Renal cortical epithelial cell (primary cell): ENCODE data around the gene ZNF575. TPM values are rescaled to one million over a fixed set of nuclear protein-coding genes. Genes with fewer than 3 reads are reported as not detected.

Source experiments
- DNase-seq: peaks from one replicate; pipeline ENCODE4 v3.0.0-alpha.2; 2011; ENCODE audit warnings: low read depth
- total RNA-seq: library from RNA; depleted of rRNA; stranded (reverse); fragments of >200 nt; gene quantifications from 2 replicates; pipeline ENCODE4 v1.2.3, GENCODE V29; 2014

Gene ZNF575
- total RNA-seq, 1 donor from 2014 or later = 0.25 TPM

DNA sequence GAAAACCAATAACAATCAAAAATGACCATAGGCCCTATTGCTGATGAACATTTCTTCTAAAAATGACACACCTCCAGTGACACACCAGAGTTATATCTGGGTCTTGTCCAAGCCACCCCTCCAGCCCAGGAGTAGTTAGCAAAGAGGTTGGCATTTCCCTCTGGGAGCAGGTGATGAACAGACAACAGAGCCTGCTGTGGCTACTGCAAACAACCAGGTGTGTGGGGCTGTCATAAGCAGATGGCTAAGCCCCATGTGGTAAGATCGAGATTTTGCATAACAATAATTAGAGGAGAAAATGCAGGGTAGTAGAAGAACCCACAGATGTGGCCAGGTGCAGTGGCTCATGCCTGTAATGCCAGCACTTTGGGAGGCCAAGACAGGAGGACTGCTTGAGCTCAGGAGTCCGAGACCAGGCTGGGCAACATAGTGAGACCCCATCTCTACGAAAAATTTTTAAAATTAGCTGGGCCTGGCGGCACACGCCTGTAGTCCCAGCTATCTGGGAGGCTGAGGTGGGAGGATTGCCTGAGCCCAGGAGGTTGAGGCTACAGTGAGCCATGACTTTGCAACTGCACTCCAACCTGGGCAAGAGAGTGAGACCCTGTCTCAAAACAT lies 37.3 kb downstream of the ZNF575 start:
- no peak for DNase-seq

DNA sequence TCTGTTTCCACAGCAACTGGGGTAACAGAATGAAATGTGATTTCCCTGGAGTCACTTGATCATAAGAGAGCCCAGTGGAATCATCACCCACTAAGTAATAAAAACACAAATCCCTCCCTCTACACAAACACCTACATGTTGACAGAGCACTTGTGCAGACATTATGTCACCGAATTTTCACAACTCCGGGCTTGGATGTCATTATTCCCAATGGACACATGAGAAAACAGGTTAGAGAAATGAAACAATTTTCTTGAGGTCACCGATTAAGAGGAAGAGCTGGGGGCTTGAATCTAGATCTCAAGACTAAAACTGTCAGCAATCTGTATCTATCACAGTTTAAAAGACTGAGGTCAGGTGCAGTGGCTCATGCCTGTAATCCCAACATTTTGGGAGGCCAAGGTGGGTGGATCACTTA lies 39.2 kb downstream of the ZNF575 start:
- DNase-seq = peak; percentile 16

DNA sequence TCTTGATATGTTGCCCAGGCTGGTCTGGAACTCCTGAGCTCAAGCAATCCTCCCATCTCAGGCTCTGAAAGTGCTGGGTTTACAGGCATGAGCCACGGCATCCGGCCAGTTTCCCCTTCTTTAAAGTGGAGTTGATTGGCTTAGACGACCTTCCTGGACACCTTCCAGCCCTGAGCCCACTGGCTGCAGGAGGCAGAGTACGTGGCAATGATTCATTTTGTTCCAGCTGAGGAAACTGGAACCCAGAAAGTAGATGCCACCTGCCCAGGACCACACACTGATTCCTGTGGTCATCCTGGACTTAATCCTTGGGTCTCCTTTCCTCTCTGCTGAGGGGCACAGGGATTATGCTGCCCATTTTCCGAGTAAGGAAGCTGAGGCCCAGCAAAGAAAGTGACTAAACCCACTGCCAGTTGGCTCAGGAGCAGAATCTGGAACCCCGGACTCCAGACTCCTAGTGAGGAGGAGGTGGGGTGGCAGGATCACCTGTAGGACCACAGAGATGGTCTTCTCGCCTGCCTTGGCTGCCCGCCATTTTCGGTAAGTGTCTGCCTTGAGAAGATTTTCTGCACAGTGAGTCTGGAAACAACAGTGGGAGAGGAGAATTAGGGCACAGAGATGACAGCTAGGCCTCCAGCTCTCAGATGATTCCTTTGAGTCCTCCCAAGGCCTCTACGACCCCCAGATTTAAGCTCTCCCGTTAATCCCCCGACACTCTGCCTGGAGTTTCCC lies 41.6 kb downstream of the ZNF575 start:
- DNase-seq = peak; percentile 69

DNA sequence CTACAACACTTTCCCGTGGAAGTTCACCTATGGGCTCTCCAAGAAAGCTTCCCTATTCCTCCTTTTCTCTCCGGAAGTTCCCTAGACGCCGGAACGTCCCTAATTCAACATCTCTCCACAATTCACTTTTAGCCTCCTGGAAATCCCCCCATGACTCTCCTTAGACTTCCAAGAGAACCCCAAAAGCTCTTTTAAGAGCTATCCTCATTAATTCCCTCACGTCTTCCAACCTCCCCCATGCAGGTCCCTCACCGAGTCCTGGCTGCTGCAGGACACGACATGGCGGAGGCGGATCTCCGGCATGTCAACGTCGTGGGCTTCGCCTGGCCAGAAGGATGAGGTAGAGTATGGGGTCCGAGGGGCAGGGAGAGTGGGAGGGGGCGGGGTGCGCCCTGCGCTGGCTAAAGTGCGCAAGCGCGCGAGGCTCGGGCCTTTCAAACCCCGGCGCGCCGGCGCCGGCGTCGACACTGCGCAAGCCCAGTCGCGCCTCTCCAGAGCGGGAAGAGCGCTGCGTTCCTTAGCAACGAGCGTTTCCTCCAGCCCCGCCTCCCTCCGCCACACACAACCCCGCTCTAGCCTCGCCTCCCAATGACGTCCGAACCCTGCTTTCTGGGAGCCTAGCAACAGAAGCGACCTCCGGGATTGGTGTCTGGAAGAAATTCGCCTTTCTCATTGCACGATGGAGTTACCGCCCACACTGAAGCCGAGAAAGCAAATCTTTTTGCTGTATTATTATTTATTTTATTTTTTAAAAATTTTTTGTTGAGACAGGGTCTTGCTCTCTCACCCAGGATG lies 42.4 kb downstream of the ZNF575 start, which contains the start of the genes PINLYP and XRCC1:
PINLYP (plus strand) TSS at position 646 of the 795 bp plus-strand sequence. CDS start 1,391 bp downstream, outside the sequence.
XRCC1 (minus strand) TSS at position 372 of the 795 bp plus-strand sequence; CDS start at position 303, 69 bp downstream.
- DNase-seq = peak; percentile 96

DNA sequence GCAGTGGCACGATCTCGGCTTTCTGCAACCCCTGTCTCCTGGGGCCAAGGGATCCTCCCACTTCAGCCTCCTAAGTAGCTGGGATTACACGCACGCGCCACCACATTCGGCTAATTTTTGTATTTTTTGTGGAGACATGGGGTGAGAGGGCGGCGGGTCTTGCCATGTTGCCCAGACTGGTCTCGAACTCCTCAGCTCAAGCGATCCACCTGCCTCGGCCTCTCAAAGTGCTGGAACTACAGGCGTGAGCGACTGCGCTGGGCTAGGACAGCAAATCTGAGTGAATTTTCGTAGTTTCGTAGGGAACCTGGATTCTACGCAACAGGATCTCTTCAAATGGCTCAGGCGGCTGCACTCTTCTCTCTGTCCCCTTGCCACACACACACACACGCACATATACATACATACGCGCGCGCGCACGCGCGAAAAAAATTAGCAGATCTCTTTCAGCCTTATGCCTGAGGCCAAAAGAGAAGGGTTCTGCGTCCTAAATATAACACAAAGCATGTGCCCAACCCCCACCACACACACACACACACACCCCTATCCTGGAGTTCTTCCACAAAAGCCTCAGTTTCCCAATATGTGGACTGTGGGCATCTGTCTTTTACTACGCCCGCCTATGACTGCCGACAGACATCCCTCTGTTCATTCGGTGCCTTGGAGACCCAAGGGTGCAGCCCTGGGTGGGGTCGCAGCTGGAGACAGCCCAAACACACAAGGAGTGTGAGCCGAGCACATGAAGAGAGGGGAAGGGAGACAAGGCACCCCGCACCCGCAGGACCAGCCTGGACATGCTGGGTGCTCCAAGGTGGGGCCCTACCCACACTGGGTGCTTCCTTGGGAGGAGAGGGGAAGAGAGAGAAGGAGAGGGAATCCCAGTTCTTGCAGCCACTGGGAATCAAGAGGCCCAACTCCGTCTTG lies 43.2 kb downstream of the ZNF575 start:
- DNase-seq = no peak

DNA sequence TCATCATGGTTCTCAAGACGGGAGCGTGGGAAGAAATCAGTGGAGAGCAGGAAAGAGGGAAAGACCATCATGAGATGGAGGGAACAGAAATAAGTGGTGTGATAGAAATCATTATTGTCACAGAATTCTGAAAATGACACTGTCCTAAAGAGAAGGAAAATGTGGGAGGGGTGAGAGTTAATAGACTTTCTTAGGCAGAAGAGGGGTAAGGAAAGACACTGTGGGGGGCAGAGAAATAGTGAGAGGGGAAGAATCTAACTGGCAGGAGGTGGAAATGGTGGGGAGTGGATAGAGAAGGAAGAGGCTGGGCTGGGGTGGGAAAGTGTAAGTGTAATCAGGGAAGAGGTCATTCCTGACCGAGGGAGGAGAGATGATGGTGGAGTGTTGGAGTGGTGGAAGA lies 45.8 kb downstream of the ZNF575 start:
- DNase-seq = no peak

DNA sequence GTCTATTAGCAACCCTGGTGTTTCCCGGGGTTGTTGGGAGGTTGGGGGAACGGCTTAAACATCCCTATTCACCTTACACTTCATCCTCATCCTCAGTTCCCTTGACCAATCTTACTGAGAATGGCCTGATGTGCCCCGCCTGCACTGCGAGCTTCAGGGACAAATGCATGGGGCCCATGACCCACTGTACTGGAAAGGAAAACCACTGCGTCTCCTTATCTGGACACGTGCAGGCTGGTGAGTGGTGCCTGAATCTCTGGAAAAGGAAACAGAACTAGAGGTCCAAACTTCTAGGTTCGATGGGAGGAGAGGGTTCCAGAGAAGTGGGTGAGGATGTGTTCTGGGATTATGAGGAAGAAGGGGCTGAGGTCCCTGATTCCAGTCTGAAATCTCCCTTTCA lies 48.5 kb downstream of the ZNF575 start:
- no peak for DNase-seq

DNA sequence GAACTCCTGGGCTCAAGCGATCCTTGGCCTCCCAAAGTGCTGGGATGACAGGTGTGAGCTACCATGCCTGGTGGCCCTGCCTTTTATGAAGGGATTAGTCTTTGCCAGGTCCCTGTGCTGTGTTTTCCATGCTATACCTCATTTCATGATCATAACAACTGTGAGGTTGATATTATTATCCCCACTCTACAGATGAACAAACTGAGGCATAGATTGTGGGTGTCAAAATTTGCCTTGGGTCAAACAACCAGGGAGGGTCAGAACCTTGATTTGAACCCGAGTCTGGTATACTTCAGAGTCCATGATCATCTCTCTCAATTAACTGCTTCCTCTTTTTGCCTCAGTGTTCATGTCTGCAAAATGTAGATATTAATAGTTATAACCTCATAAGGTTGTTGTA lies 49.5 kb downstream of the ZNF575 start:
- DNase-seq = no peak

DNA sequence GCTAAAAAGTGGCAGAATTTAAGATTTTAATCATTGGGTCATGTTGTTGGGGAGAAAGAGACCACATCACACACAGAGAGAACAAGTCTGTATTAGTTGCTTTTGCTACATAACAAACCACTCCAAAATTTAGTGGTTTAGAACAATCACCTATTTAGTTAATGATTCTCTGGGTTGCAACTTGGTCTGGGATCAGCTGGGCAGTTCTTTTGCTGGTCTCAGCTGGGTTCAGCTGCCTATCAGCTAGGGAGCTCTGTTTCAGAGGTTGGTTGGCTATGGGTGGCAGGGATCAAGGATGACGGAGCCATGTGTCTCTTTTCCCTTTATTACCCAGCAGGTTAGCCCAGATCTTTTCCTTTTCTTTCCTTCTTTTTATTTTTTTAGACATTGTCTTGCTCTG lies 51.5 kb downstream of the ZNF575 start:
- peak; percentile 89 for DNase-seq

Other genes with a start within 250 kb of the ZNF575 start
- 1.7 and 2.5 TPM in 2 replicates for gene CD177, start 179.5 kb upstream of the ZNF575 start, total RNA-seq
- gene TEX101, start 118.3 kb upstream of the ZNF575 start, total RNA-seq = not detected in 2 replicates
- 0.20 TPM in 1 of 2 replicates, not detected in the other for gene LYPD3, start 67.6 kb upstream of the ZNF575 start, total RNA-seq
- gene PHLDB3, start 28.4 kb upstream of the ZNF575 start, total RNA-seq = 9.6 and 12.3 TPM in 2 replicates
- gene ETHE1, start 6.0 kb upstream of the ZNF575 start, total RNA-seq = 144 and 213 TPM in 2 replicates
- gene XRCC1, start 42.3 kb downstream of the ZNF575 start, total RNA-seq = 15.6 and 16.7 TPM in 2 replicates
- gene PINLYP, start 42.6 kb downstream of the ZNF575 start, total RNA-seq = 0.52 and 2.2 TPM in 2 replicates
- 41.7 and 64.6 TPM in 2 replicates for gene IRGQ, start 62.9 kb downstream of the ZNF575 start, total RNA-seq
- gene ZNF576, start 63.4 kb downstream of the ZNF575 start, total RNA-seq = 10.1 and 12.3 TPM in 2 replicates
- gene SRRM5, start 78.9 kb downstream of the ZNF575 start, total RNA-seq = 0.05 TPM in 1 of 2 replicates, not detected in the other
- gene ZNF428, start 86.4 kb downstream of the ZNF575 start, total RNA-seq = 30.1 and 34.6 TPM in 2 replicates
- gene CADM4, start 106.7 kb downstream of the ZNF575 start, total RNA-seq = 6.6 and 36.4 TPM in 2 replicates
- gene PLAUR, start 137.0 kb downstream of the ZNF575 start, total RNA-seq = 21.0 and 180 TPM in 2 replicates
- gene IRGC, start 182.9 kb downstream of the ZNF575 start, total RNA-seq = not detected in 2 replicates
- gene SMG9, start 221.8 kb downstream of the ZNF575 start, total RNA-seq = 3.8 and 9.9 TPM in 2 replicates
- 0.85 and 8.5 TPM in 2 replicates for gene KCNN4, start 247.8 kb downstream of the ZNF575 start, total RNA-seq